Measurements from ENCODE around the gene FASN. TPM values are rescaled to one million over a fixed set of nuclear protein-coding genes. Genes with fewer than 3 reads are reported as not detected.

FASN gene
- total and polyA plus RNA-seq, 2 of the 13 experiments (the other 11 are each of a cell fraction or from before 2014, with no cell fraction given) = 51.7 to 101 TPM

DNA sequence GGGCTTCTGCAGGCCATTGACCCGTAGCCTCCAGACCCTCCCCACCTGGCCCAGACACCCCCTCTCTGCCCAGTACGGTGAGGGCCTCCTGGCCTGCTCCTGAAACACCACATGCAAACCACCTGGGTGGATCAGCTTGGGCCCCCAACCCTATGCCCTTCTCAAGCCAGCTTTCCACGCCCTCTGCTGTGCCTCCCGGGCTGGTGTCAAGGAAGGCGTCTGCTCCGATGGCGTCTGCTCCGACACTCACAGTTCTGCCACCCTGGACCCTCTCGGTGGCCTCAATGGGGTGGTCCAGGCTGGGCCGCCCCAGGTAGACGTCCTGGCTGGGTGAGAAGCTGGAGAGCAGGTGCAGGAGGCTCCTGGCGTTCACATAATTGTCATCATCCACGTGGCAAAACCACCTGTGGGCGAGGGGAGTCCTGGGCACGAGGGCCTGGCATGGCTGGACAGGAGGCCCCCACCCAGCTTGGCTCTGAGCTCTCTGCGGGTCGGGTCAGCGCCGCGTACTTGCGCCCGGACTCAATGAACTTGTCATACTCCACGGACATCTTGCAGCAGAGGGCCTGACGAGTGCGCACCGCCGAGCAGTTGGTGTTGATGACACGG is 47.8 kb downstream of the FASN start:
- TSS peak; percentile 44 for BruUV-seq (replicated peaks)
- Histone ChIP-seq H3K27me3 (ENCODE audit: control insufficient read depth in 1 of 2, insufficient read depth in 2 of 2, low read length in 2 of 2) (no peaks in the 10 kb centered on the region; a peak in 2 of 5 replicates), H4K20me1 (ENCODE audit: insufficient read depth, low read length) (no peaks in the 10 kb centered on the region; the same call in 1 of the 2 replicates), H3K4me2 (ENCODE audit: low read depth, low read length) (peak overlapping the region; percentile 100), H3K36me3 (replicated peaks in 1 of 2; ENCODE audit: control insufficient read depth in 1 of 2, insufficient read depth in 2 of 2, low read length in 2 of 2) (peaks cover 14 to 42% of the 10 kb centered on the region in 2 experiments), H3K9ac (ENCODE audit: insufficient read depth, low read depth, low read length) (peak overlapping the region; percentile 88), H3K79me2 (ENCODE audit: insufficient read depth, low read length) (peaks cover 37% of the 10 kb centered on the region), H3K4me3 (replicated peaks in 1 of 3; ENCODE audit: insufficient read depth in 1 of 3, low read depth in 2 of 3, low read length in 3 of 3) (peak overlapping the region; percentile 76 to 99 (median 95)), H2AFZ (ENCODE audit: low read length) (no peak overlapping the region), H3K9me3 (ENCODE audit: low read length) (no peaks in the 10 kb centered on the region), H3K4me1 (ENCODE audit: insufficient read depth, low read length) (peaks cover 41% of the 10 kb centered on the region), H3K27ac (ENCODE audit: extremely low read length, insufficient read depth, low read length) (peak overlapping the region; percentile 71)
- 87% methylated on average over 17 of the region's 28 CpGs for WGBS (ENCODE audit: low lambda C conversion rate)
- ChIA-PET POLR2A (interaction anchor here (1.0 to 3.4 kb wide), 5 partner anchors 9 to 180 kb away, joined by 3 to 33 read pairs (median 6); partner anchors contain the start of genes CENPX, DCXR, DUS1L and LRRC45), CTCF (ENCODE audit: low intra/inter-chr PET ratio, low total read pairs) (no interaction called here)
- DNase-seq (ENCODE audit: low spot score) (no peak), FAIRE-seq (no peak), ATAC-seq (no peak)
- intact Hi-C loops (cut with micrococcal nuclease; ENCODE audit: unreplicated experiment) (loop anchor here (5.0 kb wide), 1 partner anchor 47 kb away; the partner anchor contains the start of gene FASN), in situ Hi-C loops (cut with HindIII; ENCODE audit: extremely low pct_ligation_motif_present, low pct_unique_long_range_greater_than_20kb) (no loop called here)
- TF ChIP-seq NBN (conservative IDR thresholded peaks at IDR 0.05) = no peak
- no peak for TF ChIP-seq ZNF567 (CRISPR knock-in tag; IDR thresholded peaks at IDR 0.05; ENCODE audit: borderline replicate concordance)
- TF ChIP-seq, protein P1, sequence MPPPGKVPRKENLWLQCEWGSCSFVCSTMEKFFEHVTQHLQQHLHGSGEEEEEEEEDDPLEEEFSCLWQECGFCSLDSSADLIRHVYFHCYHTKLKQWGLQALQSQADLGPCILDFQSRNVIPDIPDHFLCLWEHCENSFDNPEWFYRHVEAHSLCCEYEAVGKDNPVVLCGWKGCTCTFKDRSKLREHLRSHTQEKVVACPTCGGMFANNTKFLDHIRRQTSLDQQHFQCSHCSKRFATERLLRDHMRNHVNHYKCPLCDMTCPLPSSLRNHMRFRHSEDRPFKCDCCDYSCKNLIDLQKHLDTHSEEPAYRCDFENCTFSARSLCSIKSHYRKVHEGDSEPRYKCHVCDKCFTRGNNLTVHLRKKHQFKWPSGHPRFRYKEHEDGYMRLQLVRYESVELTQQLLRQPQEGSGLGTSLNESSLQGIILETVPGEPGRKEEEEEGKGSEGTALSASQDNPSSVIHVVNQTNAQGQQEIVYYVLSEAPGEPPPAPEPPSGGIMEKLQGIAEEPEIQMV (CRISPR knock-in tag; IDR thresholded peaks at IDR 0.05; ENCODE audit: low read depth) = no peak
- 0 out of 2 replicates have a peak, but pooled peaks have one; percentile 38 for TF ChIP-seq NFE2L1 (CRISPR knock-in tag; IDR thresholded peaks at IDR 0.05; ENCODE audit: borderline replicate concordance)
- TF ChIP-seq, protein P2, sequence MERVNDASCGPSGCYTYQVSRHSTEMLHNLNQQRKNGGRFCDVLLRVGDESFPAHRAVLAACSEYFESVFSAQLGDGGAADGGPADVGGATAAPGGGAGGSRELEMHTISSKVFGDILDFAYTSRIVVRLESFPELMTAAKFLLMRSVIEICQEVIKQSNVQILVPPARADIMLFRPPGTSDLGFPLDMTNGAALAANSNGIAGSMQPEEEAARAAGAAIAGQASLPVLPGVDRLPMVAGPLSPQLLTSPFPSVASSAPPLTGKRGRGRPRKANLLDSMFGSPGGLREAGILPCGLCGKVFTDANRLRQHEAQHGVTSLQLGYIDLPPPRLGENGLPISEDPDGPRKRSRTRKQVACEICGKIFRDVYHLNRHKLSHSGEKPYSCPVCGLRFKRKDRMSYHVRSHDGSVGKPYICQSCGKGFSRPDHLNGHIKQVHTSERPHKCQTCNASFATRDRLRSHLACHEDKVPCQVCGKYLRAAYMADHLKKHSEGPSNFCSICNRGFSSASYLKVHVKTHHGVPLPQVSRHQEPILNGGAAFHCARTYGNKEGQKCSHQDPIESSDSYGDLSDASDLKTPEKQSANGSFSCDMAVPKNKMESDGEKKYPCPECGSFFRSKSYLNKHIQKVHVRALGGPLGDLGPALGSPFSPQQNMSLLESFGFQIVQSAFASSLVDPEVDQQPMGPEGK (CRISPR knock-in tag; IDR thresholded peaks at IDR 0.05) = no peak
- TF ChIP-seq ZBTB7B (CRISPR knock-in tag; IDR thresholded peaks at IDR 0.05) = no peak
- 0 out of 2 replicates have a peak, but pooled peaks have one; percentile 86 for TF ChIP-seq CHCHD3 (CRISPR knock-in tag; IDR thresholded peaks at IDR 0.05)
- no peak; the same call in 1 of the 2 replicates for TF ChIP-seq ZNF329 (CRISPR knock-in tag; IDR thresholded peaks at IDR 0.05; ENCODE audit: low read depth)
- TF ChIP-seq, protein P3, sequence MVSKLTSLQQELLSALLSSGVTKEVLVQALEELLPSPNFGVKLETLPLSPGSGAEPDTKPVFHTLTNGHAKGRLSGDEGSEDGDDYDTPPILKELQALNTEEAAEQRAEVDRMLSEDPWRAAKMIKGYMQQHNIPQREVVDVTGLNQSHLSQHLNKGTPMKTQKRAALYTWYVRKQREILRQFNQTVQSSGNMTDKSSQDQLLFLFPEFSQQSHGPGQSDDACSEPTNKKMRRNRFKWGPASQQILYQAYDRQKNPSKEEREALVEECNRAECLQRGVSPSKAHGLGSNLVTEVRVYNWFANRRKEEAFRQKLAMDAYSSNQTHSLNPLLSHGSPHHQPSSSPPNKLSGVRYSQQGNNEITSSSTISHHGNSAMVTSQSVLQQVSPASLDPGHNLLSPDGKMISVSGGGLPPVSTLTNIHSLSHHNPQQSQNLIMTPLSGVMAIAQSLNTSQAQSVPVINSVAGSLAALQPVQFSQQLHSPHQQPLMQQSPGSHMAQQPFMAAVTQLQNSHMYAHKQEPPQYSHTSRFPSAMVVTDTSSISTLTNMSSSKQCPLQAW (CRISPR knock-in tag; IDR thresholded peaks at IDR 0.05) = peak; percentile 67
- TF ChIP-seq ZNF501 (CRISPR knock-in tag; IDR thresholded peaks at IDR 0.05) = peak; percentile 56; the same call in 1 of the 2 replicates
- TF ChIP-seq ZNF335 (CRISPR knock-in tag; IDR thresholded peaks at IDR 0.05) = 0 out of 2 replicates have a peak, but pooled peaks have one; percentile 8
- TF ChIP-seq, protein P4, sequence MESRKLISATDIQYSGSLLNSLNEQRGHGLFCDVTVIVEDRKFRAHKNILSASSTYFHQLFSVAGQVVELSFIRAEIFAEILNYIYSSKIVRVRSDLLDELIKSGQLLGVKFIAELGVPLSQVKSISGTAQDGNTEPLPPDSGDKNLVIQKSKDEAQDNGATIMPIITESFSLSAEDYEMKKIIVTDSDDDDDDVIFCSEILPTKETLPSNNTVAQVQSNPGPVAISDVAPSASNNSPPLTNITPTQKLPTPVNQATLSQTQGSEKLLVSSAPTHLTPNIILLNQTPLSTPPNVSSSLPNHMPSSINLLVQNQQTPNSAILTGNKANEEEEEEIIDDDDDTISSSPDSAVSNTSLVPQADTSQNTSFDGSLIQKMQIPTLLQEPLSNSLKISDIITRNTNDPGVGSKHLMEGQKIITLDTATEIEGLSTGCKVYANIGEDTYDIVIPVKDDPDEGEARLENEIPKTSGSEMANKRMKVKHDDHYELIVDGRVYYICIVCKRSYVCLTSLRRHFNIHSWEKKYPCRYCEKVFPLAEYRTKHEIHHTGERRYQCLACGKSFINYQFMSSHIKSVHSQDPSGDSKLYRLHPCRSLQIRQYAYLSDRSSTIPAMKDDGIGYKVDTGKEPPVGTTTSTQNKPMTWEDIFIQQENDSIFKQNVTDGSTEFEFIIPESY (CRISPR knock-in tag; IDR thresholded peaks at IDR 0.05) = no peak
- TF ChIP-seq, protein P5, sequence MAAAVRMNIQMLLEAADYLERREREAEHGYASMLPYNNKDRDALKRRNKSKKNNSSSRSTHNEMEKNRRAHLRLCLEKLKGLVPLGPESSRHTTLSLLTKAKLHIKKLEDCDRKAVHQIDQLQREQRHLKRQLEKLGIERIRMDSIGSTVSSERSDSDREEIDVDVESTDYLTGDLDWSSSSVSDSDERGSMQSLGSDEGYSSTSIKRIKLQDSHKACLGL (CRISPR knock-in tag; IDR thresholded peaks at IDR 0.05) = peak; percentile 6; the same call in 1 of the 2 replicates
- no peak for TF ChIP-seq ZSCAN22 (CRISPR knock-in tag; IDR thresholded peaks at IDR 0.05)
- peak; percentile 90; the same call in 1 of the 2 replicates for TF ChIP-seq HNRNPL (IDR thresholded peaks at IDR 0.05; ENCODE audit: low read depth, low read length)
- 0 out of 2 replicates have a peak, but pooled peaks have one; percentile 45 for TF ChIP-seq ZKSCAN5 (CRISPR knock-in tag; IDR thresholded peaks at IDR 0.05)

All from HepG2 (cell line).